H9 (cell line): ENCODE measurements around the gene DOK5. TPM values are rescaled to one million over a fixed set of nuclear protein-coding genes. Genes with fewer than 3 reads are reported as not detected.

Experiments
- DNase-seq: peaks from one replicate; pipeline ENCODE4 v3.0.0-alpha.2; 2017
- H2AFZ ChIP-seq: one replicate; pipeline ENCODE4 v1.6.1; 2013; ENCODE audit warnings: mild to moderate bottlenecking, low read length, control low read depth, moderate library complexity
- H2AK5ac ChIP-seq: 2 replicates; pipeline ENCODE4 v1.6.1; 2013; ENCODE audit warnings: low read length, control low read depth, mixed read lengths; ENCODE audit not compliant: insufficient read length
- H2BK120ac ChIP-seq: one replicate; pipeline ENCODE4 v1.6.1; 2013; ENCODE audit warnings: low read depth, mild to moderate bottlenecking, low read length, control low read depth, inconsistent platforms; ENCODE audit not compliant: poor library complexity, severe bottlenecking
- H2BK12ac ChIP-seq: 2 replicates; pipeline ENCODE4 v1.6.1; 2013; ENCODE audit warnings: low read length, control low read depth, mixed read lengths, low read depth; ENCODE audit not compliant: insufficient read length
- H2BK15ac ChIP-seq: 2 replicates; pipeline ENCODE4 v1.6.1; 2013; ENCODE audit warnings: low read depth, low read length, control low read depth
- H2BK20ac ChIP-seq: one replicate; pipeline ENCODE4 v1.6.1; 2013; ENCODE audit warnings: low read depth, mild to moderate bottlenecking, low read length, control low read depth, inconsistent platforms; ENCODE audit not compliant: poor library complexity, severe bottlenecking
- H2BK5ac ChIP-seq: 2 replicates; pipeline ENCODE4 v1.6.1; 2013; ENCODE audit warnings: low read length, control low read depth, mixed read lengths; ENCODE audit not compliant: insufficient read length
- H3K14ac ChIP-seq: 2 replicates; pipeline ENCODE4 v1.6.1; 2013; ENCODE audit warnings: low read length, control low read depth; ENCODE audit not compliant: insufficient read depth
- H3K18ac ChIP-seq: 2 replicates; pipeline ENCODE4 v1.6.1; 2013; ENCODE audit warnings: low read depth, mild to moderate bottlenecking, mixed read lengths, low read length, control low read depth; ENCODE audit not compliant: insufficient read length
- H3K23ac ChIP-seq: 2 replicates; pipeline ENCODE4 v1.6.1; 2013; ENCODE audit warnings: low read length, control low read depth, mixed read lengths, low read depth; ENCODE audit not compliant: insufficient read length
- H3K23me2 ChIP-seq: 2 replicates; pipeline ENCODE4 v1.6.1; 2013; ENCODE audit warnings: low read depth, mild to moderate bottlenecking, mixed read lengths, low read length, control low read depth; ENCODE audit not compliant: insufficient read length, poor library complexity, severe bottlenecking
- H3K27ac ChIP-seq: 2 replicates; pipeline ENCODE4 v1.5.1; 2013; ENCODE audit warnings: low read length, control low read depth, mixed read lengths, low read depth; ENCODE audit not compliant: insufficient read length
- H3K27me3 ChIP-seq: 2 replicates; pipeline ENCODE4 v1.6.1; 2013; ENCODE audit warnings: low read length, control low read depth, inconsistent platforms; ENCODE audit not compliant: insufficient read depth
- H3K4ac ChIP-seq: 2 replicates; pipeline ENCODE4 v1.6.1; 2013; ENCODE audit warnings: low read depth, mild to moderate bottlenecking, control low read depth, inconsistent platforms, low read length, moderate library complexity
- H3K4me1 ChIP-seq: 2 replicates; pipeline ENCODE4 v1.6.1; 2013; ENCODE audit warnings: low read length, control low read depth, inconsistent platforms; ENCODE audit not compliant: insufficient read depth
- H3K4me2 ChIP-seq: 2 replicates; pipeline ENCODE4 v1.6.1; 2013; ENCODE audit warnings: low read length, control low read depth, mixed read lengths; ENCODE audit not compliant: insufficient read length, insufficient read depth
- H3K56ac ChIP-seq: 2 replicates; pipeline ENCODE4 v1.6.1; 2013; ENCODE audit warnings: low read depth, mild to moderate bottlenecking, mixed read lengths, low read length, control low read depth; ENCODE audit not compliant: insufficient read length
- H3K79me1 ChIP-seq: 2 replicates; pipeline ENCODE4 v1.6.1; 2013; ENCODE audit warnings: low read depth, mild to moderate bottlenecking, moderate library complexity, low read length, control low read depth, inconsistent platforms; ENCODE audit not compliant: insufficient read depth, poor library complexity, severe bottlenecking
- H3K79me2 ChIP-seq: 2 replicates; pipeline ENCODE4 v1.6.1; 2013; ENCODE audit warnings: low read length, control low read depth, inconsistent platforms; ENCODE audit not compliant: insufficient read depth
- H3K9ac ChIP-seq: 2 replicates; pipeline ENCODE4 v1.6.1; 2013; ENCODE audit warnings: low read length, control low read depth, mixed read lengths; ENCODE audit not compliant: insufficient read length; ENCODE audit errors: extremely low read depth
- H3K9me3 ChIP-seq: one replicate; pipeline ENCODE4 v1.6.1; 2013; ENCODE audit warnings: low read depth, low read length, inconsistent platforms; ENCODE audit not compliant: control insufficient read depth
- H3T11ph ChIP-seq: one replicate; pipeline ENCODE4 v1.6.1; 2013; ENCODE audit warnings: mild to moderate bottlenecking, low read length, control low read depth, inconsistent platforms
- H4K20me1 ChIP-seq: one replicate; pipeline ENCODE4 v1.6.1; 2013; ENCODE audit not compliant: control insufficient read depth, insufficient read length, insufficient read depth
- H4K5ac ChIP-seq: 2 replicates; pipeline ENCODE4 v1.6.1; 2013; ENCODE audit warnings: low read depth, mild to moderate bottlenecking, mixed read lengths, low read length, control low read depth; ENCODE audit not compliant: insufficient read length
- H4K8ac ChIP-seq: replicated peaks from 2 replicates; pipeline ENCODE4 v1.6.1; 2013; ENCODE audit warnings: low read length, control low read depth, mixed read lengths, low read depth; ENCODE audit not compliant: insufficient read length
- H4K91ac ChIP-seq: 2 replicates; pipeline ENCODE4 v1.6.1; 2013; ENCODE audit warnings: low read depth, mild to moderate bottlenecking, moderate library complexity, mixed read lengths, low read length, control low read depth; ENCODE audit not compliant: insufficient read length
- H3K27ac Mint-ChIP-seq, 3 experiments: 2 replicates in 2 of 3; 3 replicates in 1 of 3; pipeline ENCODE4 v1.8.0; 2020 to 2021; ENCODE audit warnings: mixed read lengths in 3 of 3, mild to moderate bottlenecking in 1 of 3, moderate library complexity in 1 of 3
- H3K27me3 Mint-ChIP-seq: 2 replicates; pipeline ENCODE4 v1.8.0; 2021; ENCODE audit warnings: low read depth, mild to moderate bottlenecking, moderate library complexity, mixed read lengths
- H3K36me3 Mint-ChIP-seq, 3 experiments: 2 replicates in 2 of 3; 3 replicates in 1 of 3; pipeline ENCODE4 v1.8.0; 2020 to 2021; ENCODE audit warnings: low read depth in 3 of 3, mixed read lengths in 3 of 3; ENCODE audit not compliant: insufficient read depth in 1 of 3
- H3K4me1 Mint-ChIP-seq, 2 experiments: 2 replicates each; pipeline ENCODE4 v1.8.0; 2020; ENCODE audit warnings: mixed read lengths in 2 of 2
- H3K4me3 Mint-ChIP-seq, 2 experiments: 2 replicates in 1 of 2; 3 replicates in 1 of 2; pipeline ENCODE4 v1.8.0; 2020 to 2021; ENCODE audit warnings: mild to moderate bottlenecking in 2 of 2, mixed read lengths in 2 of 2, moderate library complexity in 1 of 2
- H3K9me3 Mint-ChIP-seq, 2 experiments: 2 replicates in 1 of 2; 3 replicates in 1 of 2; pipeline ENCODE4 v1.8.0; 2020; ENCODE audit warnings: mild to moderate bottlenecking in 2 of 2, mixed read lengths in 2 of 2, moderate library complexity in 1 of 2
- WGBS: extraction: QIAGEN DNeasy Blood & Tissue Kit; methylation state at CpG from one replicate; pipeline ENCODE4 v1.1.7; 2013; ENCODE audit warnings: missing lambda C conversion rate, low lambda C conversion rate, mixed read lengths; ENCODE audit not compliant: insufficient read length; ENCODE audit errors: extremely low coverage; 5-methylcytosine and 5-hydroxymethylcytosine counted together
- total RNA-seq: library from RNA; stranded (reverse); gene quantifications from 2 replicates; pipeline ENCODE4 v1.2.1, GENCODE V29; 2021
- TF ChIP-seq, protein P1 (sequence below): fragments of 200-600 bp; sonication (generic); conservative IDR thresholded peaks from 3 replicates; pipeline ENCODE4 v1.8.0; 2021; ENCODE audit warnings: antibody characterized with exemption, mild to moderate bottlenecking

The DOK5 gene
- total RNA-seq, 1 experiment from 2014 or later = 4.5 TPM

GRCh38 chr20:54469293-54469692 lies 6.1 kb upstream of the DOK5 start:
- H2BK15ac ChIP-seq = no peak overlapping the region
- no peak overlapping the region for H2BK12ac ChIP-seq
- peaks cover 11% of the 10 kb centered on the region for H3K27me3 Mint-ChIP-seq
- no peak overlapping the region for H2AFZ ChIP-seq
- H4K5ac ChIP-seq = no peak overlapping the region
- H3K4me1 Mint-ChIP-seq = peaks cover 6 to 7% of the 10 kb centered on the region in 2 experiments
- no peaks in the 10 kb centered on the region; a peak in 1 of 5 replicates for H3K9me3 Mint-ChIP-seq
- H3K9ac ChIP-seq = no peak overlapping the region
- H2BK20ac ChIP-seq = no peak overlapping the region
- H3K14ac ChIP-seq = no peak overlapping the region
- no peak overlapping the region for H3K56ac ChIP-seq
- H3K4me1 ChIP-seq = no peaks in the 10 kb centered on the region
- H4K91ac ChIP-seq = no peak overlapping the region
- no peak overlapping the region for H3T11ph ChIP-seq
- no peaks in the 10 kb centered on the region for H3K23me2 ChIP-seq
- H3K18ac ChIP-seq = no peak overlapping the region
- H3K79me2 ChIP-seq = no peaks in the 10 kb centered on the region
- H2AK5ac ChIP-seq = no peak overlapping the region
- H3K23ac ChIP-seq = no peak overlapping the region
- no peak overlapping the region for H3K4me2 ChIP-seq
- no peaks in the 10 kb centered on the region for H3K27me3 ChIP-seq
- no peak overlapping the region for H3K27ac ChIP-seq
- WGBS = no CpG with 5 or more reads among the region's 2 CpGs
- H3K4ac ChIP-seq = no peak overlapping the region
- H2BK5ac ChIP-seq = no peak overlapping the region
- H4K8ac ChIP-seq = no peak overlapping the region
- no peaks in the 10 kb centered on the region for H3K36me3 Mint-ChIP-seq
- H3K9me3 ChIP-seq = no peaks in the 10 kb centered on the region
- H3K4me3 Mint-ChIP-seq = peak overlapping the region in 1 of 2 experiments; percentile 22; a peak in 1 of 5 replicates
- no peak overlapping the region for H2BK120ac ChIP-seq
- peak; percentile 56 for DNase-seq
- TF ChIP-seq, protein P1, sequence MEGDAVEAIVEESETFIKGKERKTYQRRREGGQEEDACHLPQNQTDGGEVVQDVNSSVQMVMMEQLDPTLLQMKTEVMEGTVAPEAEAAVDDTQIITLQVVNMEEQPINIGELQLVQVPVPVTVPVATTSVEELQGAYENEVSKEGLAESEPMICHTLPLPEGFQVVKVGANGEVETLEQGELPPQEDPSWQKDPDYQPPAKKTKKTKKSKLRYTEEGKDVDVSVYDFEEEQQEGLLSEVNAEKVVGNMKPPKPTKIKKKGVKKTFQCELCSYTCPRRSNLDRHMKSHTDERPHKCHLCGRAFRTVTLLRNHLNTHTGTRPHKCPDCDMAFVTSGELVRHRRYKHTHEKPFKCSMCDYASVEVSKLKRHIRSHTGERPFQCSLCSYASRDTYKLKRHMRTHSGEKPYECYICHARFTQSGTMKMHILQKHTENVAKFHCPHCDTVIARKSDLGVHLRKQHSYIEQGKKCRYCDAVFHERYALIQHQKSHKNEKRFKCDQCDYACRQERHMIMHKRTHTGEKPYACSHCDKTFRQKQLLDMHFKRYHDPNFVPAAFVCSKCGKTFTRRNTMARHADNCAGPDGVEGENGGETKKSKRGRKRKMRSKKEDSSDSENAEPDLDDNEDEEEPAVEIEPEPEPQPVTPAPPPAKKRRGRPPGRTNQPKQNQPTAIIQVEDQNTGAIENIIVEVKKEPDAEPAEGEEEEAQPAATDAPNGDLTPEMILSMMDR = no peak
- 0 out of 7 replicates have a peak overlapping the region, but pooled peaks of 1 of the 3 experiments have one; percentile 42 for H3K27ac Mint-ChIP-seq
- no peaks in the 10 kb centered on the region for H4K20me1 ChIP-seq
- H3K79me1 ChIP-seq = no peaks in the 10 kb centered on the region
